A549 (cell line): ENCODE results near the gene WDR26. TPM values are rescaled to one million over a fixed set of nuclear protein-coding genes. Genes with fewer than 3 reads are reported as not detected.

Experiments
- ATAC-seq, 2 experiments: fragments of 200-7000 bp in 1 of 2; fragments of >200 bp in 1 of 2; cut with Nextera tagmentation in 1 of 2; cut with Tn5 transposase in 1 of 2; 3 replicates each; pipeline versions ENCODE4 v1.8.0 to v1.9.1; 2018 to 2020; ENCODE audit warnings: mild to moderate bottlenecking in 1 of 2, moderate library complexity in 1 of 2
- CTCF ChIA-PET: fragments of 300-600 bp; sonication (Branson Sonifier 250); formaldehyde crosslinking; extraction: SDS; loops from one replicate; lab custom pipeline; 2021; ENCODE audit warnings: antibody characterized with exemption, inconsistent platforms; lab: Yijun Ruan, JAX
- POLR2A ChIA-PET: fragments of 350-600 bp; formaldehyde crosslinking; extraction: SDS; loops from one replicate; lab custom pipeline; 2021; ENCODE audit warnings: antibody characterized with exemption, inconsistent platforms; lab: Yijun Ruan, JAX
- DNase-seq, 2 experiments: peaks; one replicate each; pipeline versions ENCODE4 v3.0.0 to v3.0.0-alpha.2; 2011 to 2016; ENCODE audit warnings: low read depth in 1 of 2, low spot score in 1 of 2
- FAIRE-seq: peaks from 2 replicates; lab custom pipeline; 2011; peaks lifted over from hg19 to GRCh38; lab: Jason Lieb, UNC
- H3K27ac ChIP-seq, 2 experiments: fragments of >200 bp; sonication (Bioruptor Twin); formaldehyde crosslinking; 3 replicates each; pipeline ENCODE4 v1.5.1; 2016 to 2017
- H3K4me1 ChIP-seq: fragments of >200 bp; sonication (Bioruptor Twin); formaldehyde crosslinking; 3 replicates; pipeline ENCODE4 v1.6.1; 2016
- H3K4me2 ChIP-seq: fragments of >200 bp; sonication (Bioruptor Twin); formaldehyde crosslinking; 3 replicates; pipeline ENCODE4 v1.6.1; 2016
- H3K4me3 ChIP-seq: fragments of >200 bp; sonication (Bioruptor Twin); formaldehyde crosslinking; 3 replicates; pipeline ENCODE4 v1.5.1; 2016
- H3K9me3 ChIP-seq: fragments of >200 bp; sonication (Bioruptor Twin); formaldehyde crosslinking; 3 replicates; pipeline ENCODE4 v1.6.1; 2016
- ATOH8 ChIP-seq: fragments of 250-450 bp; sonication (Bioruptor Pico); IDR thresholded peaks from 2 replicates; pipeline ENCODE4 v1.5.0; 2020; ENCODE audit warnings: low read depth, mild to moderate bottlenecking, moderate library complexity
- CBX2 ChIP-seq: fragments of 200-600 bp; sonication (generic); IDR thresholded peaks from 2 replicates; pipeline ENCODE4 v1.6.1; 2016; ENCODE audit warnings: low read depth, mild to moderate bottlenecking, borderline replicate concordance
- CBX8 ChIP-seq: fragments of 200-600 bp; sonication (generic); IDR thresholded peaks from 2 replicates; pipeline ENCODE4 v1.6.1; 2016
- CHD2 ChIP-seq: fragments of 150-350 bp; IDR thresholded peaks from 2 replicates; pipeline ENCODE4 v1.6.1; 2014; ENCODE audit warnings: low read length; ENCODE audit not compliant: partially characterized antibody
- CHD4 ChIP-seq: fragments of 200-600 bp; sonication (generic); IDR thresholded peaks from 2 replicates; pipeline ENCODE4 v1.6.1; 2016; ENCODE audit warnings: antibody characterized with exemption, mild to moderate bottlenecking, borderline replicate concordance
- CTCF ChIP-seq: fragments of >200 bp; sonication (Bioruptor Twin); formaldehyde crosslinking; IDR thresholded peaks from 3 replicates; pipeline ENCODE4 v1.5.1; 2016
- EHF ChIP-seq: fragments of 250-450 bp; sonication (Bioruptor Pico); IDR thresholded peaks from 2 replicates; pipeline ENCODE4 v1.5.0; 2020; ENCODE audit warnings: mild to moderate bottlenecking
- EHMT2 ChIP-seq: fragments of 200-600 bp; sonication (generic); IDR thresholded peaks from 2 replicates; pipeline ENCODE4 v1.6.1; 2016; ENCODE audit warnings: antibody characterized with exemption, low read depth, mild to moderate bottlenecking, moderate library complexity
- ELK1 ChIP-seq: fragments of 150-350 bp; IDR thresholded peaks from 2 replicates; pipeline ENCODE4 v1.6.1; 2014; ENCODE audit warnings: low read depth, mild to moderate bottlenecking, low read length
- EP300 ChIP-seq, 2 experiments: fragments of >200 bp; sonication (Bioruptor Twin); formaldehyde crosslinking; IDR thresholded peaks; 2 replicates in 1 of 2; 3 replicates in 1 of 2; pipeline ENCODE4 v1.6.1; 2016 to 2017
- FOSB ChIP-seq: fragments of 250-450 bp; sonication (Bioruptor Pico); IDR thresholded peaks from 2 replicates; pipeline ENCODE4 v1.5.0; 2020; ENCODE audit warnings: mild to moderate bottlenecking, moderate library complexity
- FOSL2 ChIP-seq, 2 experiments: fragments of 450-650 bp in 1 of 2; fragments of >200 bp in 1 of 2; sonication (Bioruptor Twin) in 1 of 2; formaldehyde crosslinking; IDR thresholded peaks; 2 replicates each; pipeline versions ENCODE4 v1.5.0 to v1.6.1; 2016 to 2020; ENCODE audit warnings: mild to moderate bottlenecking in 1 of 2, moderate library complexity in 1 of 2
- FOXS1 ChIP-seq: fragments of 250-450 bp; sonication (Bioruptor Pico); IDR thresholded peaks from 2 replicates; pipeline ENCODE4 v1.5.0; 2020; ENCODE audit warnings: mild to moderate bottlenecking, moderate library complexity
- GATA3 ChIP-seq: IDR thresholded peaks from 2 replicates; pipeline ENCODE4 v1.6.1; 2012; ENCODE audit warnings: borderline replicate concordance
- HES2 ChIP-seq: fragments of >200 bp; sonication (Bioruptor Twin); formaldehyde crosslinking; IDR thresholded peaks from 2 replicates; pipeline ENCODE4 v1.6.1; 2016
- HEYL ChIP-seq: fragments of 250-450 bp; sonication (Bioruptor Pico); IDR thresholded peaks from 2 replicates; pipeline ENCODE4 v1.8.0; 2021; ENCODE audit warnings: mild to moderate bottlenecking, moderate library complexity
- HOXB13 ChIP-seq: fragments of 250-450 bp; sonication (Bioruptor Pico); IDR thresholded peaks from 2 replicates; pipeline ENCODE4 v1.5.0; 2020; ENCODE audit warnings: low read depth, mild to moderate bottlenecking, moderate library complexity
- HOXB5 ChIP-seq: fragments of 250-450 bp; sonication (Bioruptor Pico); IDR thresholded peaks from 2 replicates; pipeline ENCODE4 v1.5.0; 2020; ENCODE audit warnings: mild to moderate bottlenecking, moderate library complexity
- JUNB ChIP-seq: fragments of >200 bp; sonication (Bioruptor Twin); formaldehyde crosslinking; IDR thresholded peaks from 2 replicates; pipeline ENCODE4 v1.6.1; 2016
- MAFK ChIP-seq: fragments of 450-650 bp; IDR thresholded peaks from 2 replicates; pipeline ENCODE4 v1.6.1; 2014; ENCODE audit not compliant: partially characterized antibody
- MAX ChIP-seq: IDR thresholded peaks from 2 replicates; pipeline ENCODE4 v1.6.1; 2012
- MAZ ChIP-seq: fragments of 150-350 bp; IDR thresholded peaks from 2 replicates; pipeline ENCODE4 v1.6.1; 2014; ENCODE audit warnings: antibody characterized with exemption, low read depth, low read length, borderline replicate concordance
- NPAS2 ChIP-seq: fragments of 250-450 bp; sonication (Bioruptor Pico); IDR thresholded peaks from 2 replicates; pipeline ENCODE4 v1.8.0; 2022; ENCODE audit warnings: mild to moderate bottlenecking, moderate library complexity, borderline replicate concordance
- NR3C1 ChIP-seq: fragments of >200 bp; sonication (Bioruptor Twin); formaldehyde crosslinking; IDR thresholded peaks from 3 replicates; pipeline ENCODE4 v1.6.1; 2017
- RAD21 ChIP-seq, 2 experiments: fragments of >200 bp in 1 of 2; sonication (Bioruptor Twin) in 1 of 2; formaldehyde crosslinking in 1 of 2; IDR thresholded peaks in 1 of 2; conservative IDR thresholded peaks in 1 of 2; 2 replicates in 1 of 2; 3 replicates in 1 of 2; pipeline ENCODE4 v1.6.1; 2012 to 2018; ENCODE audit warnings: inconsistent platforms in 1 of 2
- RARB ChIP-seq: fragments of 250-450 bp; sonication (Bioruptor Pico); IDR thresholded peaks from 2 replicates; pipeline ENCODE4 v1.8.0; 2021; ENCODE audit warnings: mild to moderate bottlenecking, moderate library complexity
- RCOR1 ChIP-seq: fragments of 150-350 bp; IDR thresholded peaks from 2 replicates; pipeline ENCODE4 v1.6.1; 2014; ENCODE audit warnings: antibody characterized with exemption, low read length, low read depth
- SMC3 ChIP-seq: fragments of >200 bp; sonication (Bioruptor Twin); formaldehyde crosslinking; IDR thresholded peaks from 3 replicates; pipeline ENCODE4 v1.6.1; 2018; ENCODE audit warnings: inconsistent platforms
- SREBF2 ChIP-seq: fragments of 450-650 bp; IDR thresholded peaks from 2 replicates; pipeline ENCODE4 v1.6.1; 2014; ENCODE audit warnings: mild to moderate bottlenecking, moderate library complexity
- TP53 ChIP-seq: fragments of 250-450 bp; sonication (Bioruptor Pico); IDR thresholded peaks from 2 replicates; pipeline ENCODE4 v1.5.0; 2021; ENCODE audit warnings: mild to moderate bottlenecking, moderate library complexity
- ZC3H11A ChIP-seq: fragments of 450-650 bp; IDR thresholded peaks from 2 replicates; pipeline ENCODE4 v1.6.1; 2014; ENCODE audit warnings: antibody characterized with exemption, mild to moderate bottlenecking
- WGBS: methylation state at CpG from one replicate; pipeline ENCODE4 v1.1.6; 2017; ENCODE audit errors: missing lambda C conversion rate; 5-methylcytosine and 5-hydroxymethylcytosine counted together
- polyA plus RNA-seq, 4 experiments: library from polyadenylated mRNA; depleted of rRNA in 3 of 4; stranded (reverse); fragments of >200 nt; fragmentation: RNase III in 1 of 4; extraction: RNeasy Plus Mini Kit Qiagen cat#74134 plus additional on column Dnase treatment in 1 of 4; gene quantifications; 2 replicates in 3 of 4; 3 replicates in 1 of 4; pipeline ENCODE4 v1.2.3, GENCODE V29; 2011 to 2017

The WDR26 gene
- polyA plus RNA-seq, 2 of the 4 experiments (the other 2 are of a cell fraction) = 38.4 to 45.2 TPM

GRCh38 chr1:224458996-224459395 lies 24.4 kb upstream of the WDR26 start (continued):
- no peak for TF ChIP-seq CBX2
- no peak for TF ChIP-seq EP300 (IDR thresholded peaks at IDR 0.05)
- no peak for TF ChIP-seq MAZ
- no peak for TF ChIP-seq NPAS2
- TF ChIP-seq TP53 (CRISPR knock-in tag) = no peak
- TF ChIP-seq CHD2 = no peak
- no peak for TF ChIP-seq FOSB (CRISPR knock-in tag)
- no peak for TF ChIP-seq RAD21 (conservative IDR thresholded peaks at IDR 0.05 in 1 of 2, IDR thresholded peaks at IDR 0.05 in 1 of 2)

- no peak for FAIRE-seq
- no peak for ATAC-seq
- H3K4me1 ChIP-seq = peaks cover 9% of the 10 kb centered on the region
- 86% methylated on average over 4 of the region's 4 CpGs for WGBS
- H3K4me2 ChIP-seq = no peak overlapping the region
- ChIA-PET POLR2A (no interaction called here), CTCF (interaction anchor here (0.6 to 5.3 kb wide), 25 partner anchors 8 to 760 kb away, joined by 3 to 34 read pairs (median 5); no protein-coding TSS in a partner anchor)
- no peak for TF ChIP-seq CBX2
- TF ChIP-seq MAFK = no peak
- no peak for TF ChIP-seq HEYL (CRISPR knock-in tag)
- TF ChIP-seq RARB = no peak
- TF ChIP-seq FOSL2 (IDR thresholded peaks at IDR 0.05) = no peak
- no peak for TF ChIP-seq FOSL2 (CRISPR knock-in tag; IDR thresholded peaks at IDR 0.05)
- no peak for TF ChIP-seq CBX8
- no peak for TF ChIP-seq SREBF2
- no peak for TF ChIP-seq FOSB (CRISPR knock-in tag)
- TF ChIP-seq NPAS2 = no peak
- no peak for TF ChIP-seq SMC3
- TF ChIP-seq FOXS1 (CRISPR knock-in tag) = no peak
- no peak for TF ChIP-seq CTCF
- TF ChIP-seq ZC3H11A = no peak
- H3K9me3 ChIP-seq = no peaks in the 10 kb centered on the region
- DNase-seq = no peak
- no peak overlapping the region for H3K27ac ChIP-seq
- H3K4me3 ChIP-seq = no peak overlapping the region
These were observed 23.7 kb upstream of the WDR26 start for GRCh38 chr1:224458296-224458695.

GRCh38 chr1:224457782-224458144 lies 23.2 kb upstream of the WDR26 start:
- FAIRE-seq (no peak), ATAC-seq (peak in 1 of 2 experiments; percentile 42; a peak in 3 of 6 replicates), DNase-seq (no peak)
- Histone ChIP-seq H3K9me3 (no peaks in the 10 kb centered on the region), H3K27ac (no peak overlapping the region), H3K4me1 (peaks cover 9% of the 10 kb centered on the region), H3K4me3 (no peak overlapping the region), H3K4me2 (no peak overlapping the region)
- 85% methylated on average over 1 of the region's 1 CpG for WGBS
- TF ChIP-seq ATOH8 (no peak), JUNB (no peak), CHD4 (no peak), HOXB5 (CRISPR knock-in tag) (no peak), HES2 (no peak), GATA3 (no peak), MAX (no peak), EHMT2 (no peak), CBX2 (no peak), SREBF2 (no peak), NR3C1 (no peak), HOXB13 (CRISPR knock-in tag) (no peak), EHF (CRISPR knock-in tag) (no peak), ELK1 (no peak), FOXS1 (CRISPR knock-in tag) (no peak), RCOR1 (no peak)
- POLR2A ChIA-PET = interaction anchor here (1.9 kb wide), 1 partner anchor 23 kb away, joined by 8 read pairs; the partner anchor contains the start of gene WDR26
- CTCF ChIA-PET = interaction anchor here (0.6 to 5.3 kb wide), 33 partner anchors 9 to 734 kb away, joined by 3 to 34 read pairs (median 4); no protein-coding TSS in a partner anchor
